ENCODE measurements around the gene ENG.

ENG gene

DNA sequence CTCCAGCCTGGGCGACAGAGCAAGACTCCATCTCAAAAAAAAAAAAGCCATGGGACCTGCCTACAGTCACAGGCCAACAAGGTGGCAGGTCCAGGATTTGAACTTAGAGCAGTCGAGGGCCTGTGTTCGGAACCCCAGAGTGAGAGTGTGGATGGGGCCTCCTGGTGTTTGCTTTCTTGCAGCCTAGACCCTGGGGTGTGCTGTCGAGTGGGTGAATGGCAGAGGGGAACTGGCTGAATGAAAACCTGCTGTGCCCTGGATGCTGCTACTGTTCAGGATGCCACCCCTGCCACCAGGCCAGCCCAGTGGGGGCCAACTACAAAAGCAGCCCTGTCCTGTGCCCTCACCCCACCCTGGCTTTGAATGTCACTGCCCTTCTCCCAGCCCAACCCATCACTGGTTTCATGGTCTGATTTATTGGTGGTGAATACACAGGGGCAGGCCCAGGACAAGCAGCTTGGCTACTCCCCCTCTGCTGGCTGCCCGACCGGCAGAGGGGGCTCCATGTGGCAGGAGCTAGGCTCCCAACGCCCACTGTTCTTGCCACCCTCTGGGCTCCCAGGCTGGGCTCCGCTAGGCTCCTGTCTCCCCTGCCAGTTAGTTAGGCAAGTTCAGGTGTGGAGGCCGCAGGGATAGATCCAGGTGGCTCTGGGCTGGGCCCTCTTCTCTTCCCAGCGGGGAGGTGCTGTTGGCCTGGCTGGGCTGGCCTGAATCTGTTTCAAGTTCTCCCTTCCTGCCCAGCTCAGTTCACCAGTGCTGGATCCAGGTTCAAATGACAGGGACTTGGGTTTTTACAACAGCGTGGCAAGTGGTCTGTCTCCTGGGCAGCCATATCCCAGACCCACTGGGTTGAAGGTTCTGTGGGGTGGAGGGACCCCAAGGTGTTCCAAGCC is 39.6 kb downstream of the ENG start:
- DNase-seq (ENCODE audit: low read depth in 2 of 2), result no peak

DNA sequence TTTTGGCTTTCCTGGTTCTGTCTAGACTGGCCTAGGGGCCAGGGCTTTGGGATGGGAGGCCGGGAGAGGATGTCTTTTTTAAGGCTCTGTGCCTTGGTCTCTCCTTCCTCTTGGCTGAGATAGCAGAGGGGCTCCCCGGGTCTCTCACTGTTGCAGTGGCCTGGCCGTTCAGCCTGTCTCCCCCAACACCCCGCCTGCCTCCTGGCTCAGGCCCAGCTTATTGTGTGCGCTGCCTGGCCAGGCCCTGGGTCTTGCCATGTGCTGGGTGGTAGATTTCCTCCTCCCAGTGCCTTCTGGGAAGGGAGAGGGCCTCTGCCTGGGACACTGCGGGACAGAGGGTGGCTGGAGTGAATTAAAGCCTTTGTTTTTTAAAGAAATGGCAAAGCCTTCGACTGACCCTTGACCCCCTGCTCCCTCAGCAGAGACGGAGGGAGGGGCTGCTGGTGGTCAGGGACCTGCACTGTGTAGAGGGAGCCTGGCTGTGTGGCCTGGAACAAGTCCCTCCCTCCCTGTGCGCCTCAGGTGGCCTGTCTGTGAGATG is 40.7 kb downstream of the ENG start:
- DNase-seq (ENCODE audit: low read depth in 2 of 2), result no peak

DNA sequence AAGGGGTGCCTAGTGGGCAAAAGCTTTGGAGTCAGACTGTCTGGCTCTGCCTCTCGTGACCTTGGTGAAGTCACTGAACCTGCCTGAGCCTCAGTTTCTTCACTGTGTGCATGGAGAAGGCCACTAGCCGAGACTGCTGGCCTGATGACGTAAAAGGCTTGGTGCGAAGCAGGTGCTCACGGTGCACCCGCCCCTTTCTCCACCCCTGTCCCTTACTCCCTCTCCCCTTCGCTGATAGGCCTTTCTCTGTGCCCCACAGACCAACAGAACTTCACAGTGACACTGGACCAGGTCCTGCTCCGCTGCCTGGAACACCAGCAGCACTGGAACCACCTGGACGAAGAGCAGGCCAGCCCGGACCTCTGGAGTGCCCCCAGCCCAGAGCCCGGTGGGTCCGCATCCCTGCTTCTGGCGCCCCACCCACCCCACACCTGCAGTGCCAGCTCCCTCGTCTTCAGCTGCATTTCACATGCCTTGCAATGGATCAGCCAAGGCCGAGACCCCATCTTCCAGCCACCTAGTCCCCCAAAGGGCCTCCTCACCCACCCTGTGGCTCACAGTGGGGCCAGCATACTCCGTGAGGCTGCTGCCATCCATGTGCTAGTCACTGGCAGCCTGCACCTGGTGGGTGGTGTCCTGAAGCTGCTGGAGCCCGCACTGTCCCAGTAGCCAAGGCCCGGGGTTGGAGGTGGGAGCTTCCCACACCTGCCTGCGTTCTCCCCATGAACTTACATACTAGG is 41.4 kb downstream of the ENG start:
- no peak for DNase-seq (ENCODE audit: low read depth in 2 of 2)

DNA sequence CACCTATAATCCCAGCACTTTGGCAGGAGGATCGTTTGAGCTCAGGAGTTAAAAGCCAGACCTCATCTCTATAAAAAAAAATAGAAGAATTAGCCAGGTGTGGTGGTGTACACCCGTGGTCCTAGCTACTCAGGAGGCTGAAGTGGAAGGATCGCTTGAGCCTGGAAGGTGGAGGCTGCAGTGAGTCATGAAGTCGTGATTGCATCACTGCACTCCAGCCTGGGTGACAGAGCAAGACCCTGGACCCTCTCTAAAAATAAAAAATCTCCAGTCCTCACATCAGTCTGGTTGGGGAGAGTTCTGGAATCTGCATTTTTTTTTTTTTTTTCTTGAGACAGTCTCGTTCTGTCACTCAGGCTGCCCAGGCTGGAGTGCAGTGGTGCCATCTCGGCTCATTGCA is 42.4 kb downstream of the ENG start:
- DNase-seq (ENCODE audit: low read depth in 2 of 2), result no peak

DNA sequence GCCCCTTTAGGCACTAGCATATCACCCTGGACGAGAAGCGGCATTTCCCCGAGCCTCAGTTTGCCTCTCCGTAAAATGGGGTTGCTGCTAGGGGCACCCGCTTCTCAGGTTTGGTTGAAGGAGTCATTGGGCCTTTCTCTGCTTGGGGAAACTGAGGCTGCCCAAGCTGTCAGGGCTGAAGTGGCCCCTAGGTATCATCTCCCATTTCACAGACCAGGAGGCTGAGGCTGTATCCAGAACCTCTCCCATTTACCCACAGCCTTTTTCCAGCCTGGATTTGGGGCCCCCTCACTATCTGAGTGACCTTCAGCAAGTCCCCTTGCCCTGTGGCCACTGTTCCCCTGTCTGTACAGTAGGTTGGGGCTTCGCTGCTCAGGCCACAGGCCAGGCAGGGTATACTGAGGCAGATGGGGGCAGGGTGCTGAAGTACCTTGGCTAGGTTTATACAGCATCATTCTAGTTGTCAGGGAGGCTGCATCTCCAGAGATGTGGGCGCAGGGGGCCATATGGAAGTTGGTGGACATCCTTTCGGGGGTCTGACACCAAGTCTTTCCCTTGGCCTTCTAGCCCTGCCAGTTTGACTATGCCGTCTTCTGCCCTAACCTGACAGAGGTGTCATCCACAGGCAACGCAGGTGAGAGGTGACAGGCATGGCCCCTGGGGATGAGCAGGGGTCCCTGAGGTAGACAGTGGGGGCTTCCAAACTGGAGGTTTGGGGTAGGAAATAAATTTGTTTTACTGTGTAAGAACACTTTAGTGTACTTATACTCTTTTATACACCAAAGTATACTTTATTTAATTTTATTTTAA is 43.9 kb downstream of the ENG start:
- no peak for DNase-seq (ENCODE audit: low read depth in 2 of 2)

DNA sequence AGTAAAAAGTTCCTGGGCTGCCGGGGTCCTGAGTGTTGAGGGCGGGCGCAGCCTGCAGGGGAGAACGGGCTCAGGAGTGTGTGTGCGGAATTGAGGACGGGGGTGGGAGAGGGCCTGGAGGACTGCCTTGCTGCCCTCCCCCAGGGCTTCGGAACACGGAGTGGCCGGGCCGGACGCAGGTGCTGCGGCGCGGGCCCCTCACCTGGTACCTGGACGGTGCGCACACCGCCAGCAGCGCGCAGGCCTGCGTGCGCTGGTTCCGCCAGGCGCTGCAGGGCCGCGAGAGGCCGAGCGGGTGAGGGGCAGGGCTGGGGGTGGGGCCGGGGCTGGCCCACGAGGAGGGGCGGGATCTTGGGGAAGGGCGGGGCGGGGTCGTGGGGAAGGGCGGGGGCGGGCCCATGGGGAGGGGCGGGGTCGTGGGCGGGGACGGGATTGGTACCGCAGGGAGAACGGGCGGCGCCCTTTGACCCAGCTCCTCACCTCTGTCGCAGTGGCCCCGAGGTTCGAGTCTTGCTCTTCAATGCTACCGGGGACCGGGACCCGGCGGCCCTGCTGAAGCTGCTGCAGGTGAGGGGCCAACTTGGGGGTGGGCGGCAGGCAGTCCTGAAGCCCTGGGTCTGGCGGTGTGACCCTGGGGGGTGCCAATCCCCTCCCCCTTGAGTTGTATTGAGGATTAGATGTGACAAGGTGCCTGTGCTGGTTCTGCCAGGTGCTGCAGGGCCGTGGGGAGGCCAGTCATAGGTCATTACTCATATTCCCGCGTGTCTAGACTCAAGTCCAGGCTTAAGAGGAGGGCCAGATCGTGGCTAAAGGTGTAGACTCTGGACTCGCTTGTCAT is 44.7 kb downstream of the ENG start:
- DNase-seq (ENCODE audit: low read depth in 2 of 2), result no peak

DNA sequence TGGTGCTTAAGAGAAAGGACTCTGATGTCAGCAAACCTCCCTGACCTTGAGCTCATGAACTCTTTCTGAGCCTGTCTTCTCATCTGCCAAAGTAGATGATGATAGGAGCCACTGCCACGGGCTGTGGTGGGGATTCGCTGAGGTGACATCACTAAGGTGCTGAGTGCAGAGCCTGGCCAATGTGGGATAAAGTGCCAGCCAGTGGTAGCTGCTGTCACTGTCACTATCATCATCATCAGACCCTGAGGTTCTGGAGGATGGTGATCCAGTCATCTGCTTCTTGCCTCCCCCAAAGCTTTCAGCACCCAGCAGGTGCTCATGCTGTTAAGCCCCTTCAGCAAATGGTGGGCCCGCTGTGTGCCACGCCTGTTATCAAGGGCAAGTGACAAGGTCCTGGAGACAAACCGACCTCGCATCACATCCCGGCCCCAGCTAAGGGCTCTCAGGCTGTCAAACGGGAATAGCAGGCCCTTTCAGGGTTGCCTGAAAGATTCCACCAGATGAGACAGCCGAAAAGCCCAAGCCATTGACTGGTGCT is 45.4 kb downstream of the ENG start:
- no peak for DNase-seq (ENCODE audit: low read depth in 2 of 2)

DNA sequence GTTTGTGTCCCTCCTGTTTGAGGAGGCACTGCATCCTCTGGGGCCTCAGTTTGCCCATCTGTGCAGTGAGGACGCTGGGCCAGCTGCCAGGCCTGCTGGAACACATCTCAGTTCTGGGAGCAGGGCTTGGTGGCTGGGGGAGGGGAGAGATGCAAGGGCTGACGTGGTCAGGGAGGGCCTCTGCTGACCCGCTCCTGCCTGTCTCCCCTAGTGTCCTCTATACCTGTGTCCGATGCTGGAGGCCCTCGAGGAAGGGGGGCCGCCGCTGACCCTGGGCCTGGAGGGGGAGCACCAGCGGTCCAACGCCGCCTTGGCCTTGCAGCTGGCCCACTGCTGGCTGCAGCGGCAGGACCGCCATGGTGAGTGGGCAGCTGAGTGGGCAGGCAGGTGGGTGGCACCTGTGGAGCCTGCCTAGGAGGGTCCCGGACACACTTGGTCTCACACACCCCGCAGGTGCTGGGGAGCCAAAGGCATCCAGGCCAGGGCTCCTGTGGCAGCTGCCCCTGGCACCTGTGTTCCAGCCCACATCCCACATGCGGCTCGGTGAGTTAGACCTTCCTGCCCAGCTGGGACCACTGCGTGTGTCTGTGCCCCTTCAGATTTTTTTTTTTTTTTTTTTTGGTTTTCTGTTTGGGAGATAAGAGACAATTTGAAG is 46.0 kb downstream of the ENG start:
- DNase-seq (ENCODE audit: low read depth in 2 of 2), result no peak

DNA sequence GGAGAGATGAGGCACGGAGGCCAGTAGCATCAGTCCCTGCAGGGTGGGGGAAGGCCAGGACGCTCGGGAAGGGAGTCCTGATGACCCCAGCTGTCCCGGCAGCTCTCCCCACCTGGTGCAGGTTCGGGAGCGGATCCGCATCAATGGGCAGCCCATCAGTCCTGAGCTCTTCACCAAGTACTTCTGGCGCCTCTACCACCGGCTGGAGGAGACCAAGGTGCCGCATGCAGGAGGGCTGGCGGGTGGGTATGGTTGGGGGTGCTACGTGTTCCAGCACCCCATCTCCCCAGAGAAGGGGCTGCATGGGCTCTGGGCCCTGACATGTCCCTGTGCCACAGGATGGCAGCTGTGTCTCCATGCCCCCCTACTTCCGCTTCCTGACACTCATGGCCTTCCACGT is 47.6 kb downstream of the ENG start:
- DNase-seq (ENCODE audit: low read depth in 2 of 2), result no peak

DNA sequence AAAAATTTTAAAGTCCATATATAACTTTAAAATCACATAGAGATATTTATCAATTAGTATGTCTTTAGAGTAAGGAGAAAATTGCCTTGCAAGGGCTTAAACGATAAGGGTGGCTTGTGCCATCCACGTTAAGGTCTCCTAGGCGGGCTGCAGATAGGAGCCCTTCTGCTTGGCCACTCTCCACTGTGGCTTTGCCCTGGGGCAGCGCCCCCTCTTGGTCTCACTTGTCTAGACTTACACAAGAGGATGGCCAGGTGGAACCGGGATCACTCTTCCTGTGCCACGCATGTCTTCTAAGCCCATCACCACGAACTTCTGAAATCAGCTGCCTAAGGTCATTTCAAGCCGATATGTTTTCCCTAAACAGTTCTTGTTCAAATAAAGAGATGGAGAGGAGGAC is 48.8 kb downstream of the ENG start:
- no peak for DNase-seq (ENCODE audit: low read depth in 2 of 2)

DNA sequence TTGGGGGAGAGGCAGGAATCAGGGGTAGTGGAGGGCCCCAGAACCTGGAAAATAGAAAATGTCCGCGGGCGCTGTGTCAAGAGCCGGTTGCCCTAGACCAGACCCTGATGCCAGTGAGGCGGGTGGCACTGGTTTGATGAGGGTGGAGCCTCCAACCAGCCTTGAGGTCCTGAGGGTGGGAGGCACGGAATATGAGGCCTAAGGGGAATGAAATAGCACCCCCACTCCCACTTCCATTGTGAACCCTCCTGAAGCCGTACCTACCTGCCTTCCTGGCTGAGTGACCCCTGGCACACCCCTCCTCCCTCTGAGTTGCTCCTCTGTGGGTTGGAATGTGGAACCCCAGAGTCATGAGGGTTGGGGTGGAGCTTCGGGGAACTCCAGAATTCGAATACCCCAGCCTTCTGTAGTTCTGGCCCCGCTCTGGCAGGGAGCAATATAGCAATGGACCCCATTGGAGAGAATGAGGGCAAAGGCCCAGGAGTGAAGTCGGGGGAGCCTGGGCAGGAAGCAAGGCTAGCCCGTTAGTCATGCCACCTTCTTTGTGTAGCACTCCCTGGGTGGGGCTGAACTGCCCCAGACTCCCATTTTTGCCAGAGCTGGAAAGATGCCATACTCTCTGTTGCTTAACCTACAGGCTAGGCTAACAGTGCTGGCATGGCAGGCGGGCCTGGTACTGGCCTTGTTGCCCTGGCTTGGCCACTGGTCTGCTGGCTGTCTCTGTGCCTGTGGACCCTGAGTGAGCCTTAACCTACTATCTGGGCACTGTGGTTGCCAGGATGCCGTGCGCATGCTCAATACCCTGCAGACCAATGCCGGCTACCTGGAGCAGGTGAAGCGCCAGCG is 50.7 kb downstream of the ENG start:
- no peak for DNase-seq (ENCODE audit: low read depth in 2 of 2)

DNA sequence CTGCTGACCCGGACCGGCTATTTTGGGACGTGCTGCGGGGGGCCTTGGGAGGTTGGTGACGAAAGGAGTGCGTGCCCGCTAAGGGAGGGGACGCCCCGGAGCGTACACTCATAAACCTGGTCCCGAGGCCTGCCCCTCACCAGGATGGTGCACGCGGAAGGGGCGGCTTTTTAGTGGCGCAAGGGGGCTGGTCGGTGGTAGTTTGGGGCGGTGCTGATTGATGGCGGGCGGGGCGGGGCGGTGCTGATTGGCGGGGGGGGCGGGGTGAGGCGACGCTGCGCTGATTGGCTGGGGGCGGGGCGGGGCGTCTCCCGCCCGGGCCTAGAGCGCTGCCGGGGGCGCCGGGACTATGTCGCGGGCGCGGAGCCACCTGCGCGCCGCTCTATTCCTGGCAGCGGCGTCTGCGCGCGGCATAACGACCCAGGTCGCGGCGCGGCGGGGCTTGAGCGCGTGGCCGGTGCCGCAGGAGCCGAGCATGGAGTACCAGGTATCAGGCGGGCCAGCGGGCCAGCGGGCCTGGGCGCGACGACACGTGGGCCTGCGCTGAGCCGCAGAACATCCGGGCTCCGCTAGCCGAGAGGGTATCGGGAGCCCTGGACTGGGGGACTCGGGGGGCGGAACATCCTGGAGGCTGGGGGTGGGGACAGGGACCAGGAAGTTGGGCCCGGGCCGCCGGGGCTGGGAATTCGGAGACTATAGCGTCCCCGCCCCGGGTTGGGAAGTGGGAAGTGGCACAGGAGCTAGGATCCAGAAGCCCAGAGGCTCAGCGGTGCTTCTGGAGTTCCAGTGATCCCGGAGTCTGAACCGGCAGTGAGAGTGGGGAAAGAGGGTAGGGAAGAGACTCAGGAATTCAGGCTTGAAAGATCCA is 51.6 kb downstream of the ENG start, which contains the start of gene FPGS:
Gene FPGS, plus strand, starts transcription at position 307 of the 868 bp plus-strand sequence. Its CDS starts 43 bp downstream, at position 350.
- peak; percentile 70 to 71 for DNase-seq (ENCODE audit: low read depth in 2 of 2)

DNA sequence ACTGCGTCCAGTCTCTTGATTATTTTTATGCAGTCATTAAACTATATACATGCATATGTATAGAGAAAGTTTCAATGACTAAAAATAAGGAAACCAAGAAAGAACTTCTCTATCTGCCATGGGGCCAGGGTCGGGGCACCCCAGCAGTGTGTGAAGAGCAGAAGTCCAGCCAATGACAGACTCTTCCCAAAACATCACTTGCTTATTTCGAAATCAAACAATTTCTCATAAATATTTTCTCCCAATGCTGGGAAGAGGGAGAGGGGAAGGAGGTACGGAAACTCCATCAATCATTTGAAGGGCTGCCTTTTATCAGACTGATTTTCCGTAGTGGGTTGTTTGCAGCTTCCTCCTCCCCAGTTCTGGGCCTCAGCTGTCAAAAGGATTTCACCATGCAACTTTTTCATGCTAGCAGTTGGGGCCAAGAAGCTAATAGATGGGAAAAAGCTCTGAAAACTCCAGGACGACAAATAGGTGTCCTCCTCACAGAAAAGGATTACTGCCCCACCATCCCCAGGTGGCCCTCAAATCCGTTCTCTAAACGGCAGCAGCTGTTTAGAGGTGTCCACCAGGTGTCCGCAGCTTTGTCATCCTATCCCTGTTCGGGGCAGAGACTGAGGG is 52.4 kb downstream of the ENG start:
- DNase-seq (ENCODE audit: low read depth in 2 of 2), result peak in 1 of 2 experiments; percentile 12

DNA sequence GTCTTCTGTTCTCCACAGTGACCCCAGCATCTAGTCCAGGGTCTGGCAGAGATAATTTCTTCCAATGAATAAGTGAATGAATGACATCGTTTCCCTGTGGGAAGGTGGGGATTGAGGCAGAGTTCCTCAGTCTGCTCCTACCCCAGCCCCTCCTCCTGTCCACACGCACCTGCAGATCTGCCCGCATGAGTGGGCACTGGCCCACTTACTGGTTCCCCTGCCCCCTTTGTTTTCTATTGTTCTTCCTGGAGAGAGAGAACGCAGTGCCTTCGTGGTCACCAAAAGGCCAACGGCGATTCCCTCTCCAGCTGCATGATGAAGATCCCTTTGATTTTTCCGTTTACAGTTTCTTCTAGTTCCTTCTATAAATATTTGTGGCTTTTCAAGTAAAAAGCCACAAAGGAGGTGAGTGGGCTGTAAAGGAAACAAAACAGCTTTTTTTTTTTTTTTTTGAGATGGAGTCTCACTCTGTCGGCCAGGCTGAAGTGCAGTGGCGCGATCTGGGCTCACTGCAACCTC is 57.5 kb downstream of the ENG start:
- DNase-seq (ENCODE audit: low read depth in 2 of 2), result no peak

DNA sequence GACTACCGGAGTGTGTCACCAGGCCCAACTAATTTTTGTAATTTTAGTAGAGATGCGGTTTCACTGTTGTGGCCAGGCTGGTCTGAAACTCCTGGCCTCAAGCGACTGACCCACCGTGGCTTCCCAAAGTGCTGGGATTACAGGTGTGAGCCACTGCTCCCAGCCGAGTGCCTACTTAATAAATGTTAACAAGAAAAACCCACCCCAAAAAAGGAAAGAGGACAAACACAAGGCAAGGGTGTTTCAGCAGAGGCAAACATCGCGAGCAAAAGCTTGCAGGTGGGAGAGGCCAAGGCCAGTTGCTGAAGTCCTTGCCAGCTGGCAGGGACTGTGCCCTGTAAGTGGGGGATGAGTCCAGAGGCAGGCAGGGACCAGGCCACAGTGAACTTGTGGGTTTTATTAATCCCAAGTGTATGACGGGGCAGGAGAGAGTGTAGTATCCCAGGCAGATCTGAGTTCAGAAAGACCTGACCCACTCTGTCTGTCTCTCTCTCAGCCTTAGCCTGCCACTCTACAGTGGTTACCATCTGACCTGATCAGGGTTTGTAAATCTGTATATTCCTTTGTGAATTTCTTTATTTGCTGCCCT is 58.1 kb downstream of the ENG start:
- no peak for DNase-seq (ENCODE audit: low read depth in 2 of 2)

DNA sequence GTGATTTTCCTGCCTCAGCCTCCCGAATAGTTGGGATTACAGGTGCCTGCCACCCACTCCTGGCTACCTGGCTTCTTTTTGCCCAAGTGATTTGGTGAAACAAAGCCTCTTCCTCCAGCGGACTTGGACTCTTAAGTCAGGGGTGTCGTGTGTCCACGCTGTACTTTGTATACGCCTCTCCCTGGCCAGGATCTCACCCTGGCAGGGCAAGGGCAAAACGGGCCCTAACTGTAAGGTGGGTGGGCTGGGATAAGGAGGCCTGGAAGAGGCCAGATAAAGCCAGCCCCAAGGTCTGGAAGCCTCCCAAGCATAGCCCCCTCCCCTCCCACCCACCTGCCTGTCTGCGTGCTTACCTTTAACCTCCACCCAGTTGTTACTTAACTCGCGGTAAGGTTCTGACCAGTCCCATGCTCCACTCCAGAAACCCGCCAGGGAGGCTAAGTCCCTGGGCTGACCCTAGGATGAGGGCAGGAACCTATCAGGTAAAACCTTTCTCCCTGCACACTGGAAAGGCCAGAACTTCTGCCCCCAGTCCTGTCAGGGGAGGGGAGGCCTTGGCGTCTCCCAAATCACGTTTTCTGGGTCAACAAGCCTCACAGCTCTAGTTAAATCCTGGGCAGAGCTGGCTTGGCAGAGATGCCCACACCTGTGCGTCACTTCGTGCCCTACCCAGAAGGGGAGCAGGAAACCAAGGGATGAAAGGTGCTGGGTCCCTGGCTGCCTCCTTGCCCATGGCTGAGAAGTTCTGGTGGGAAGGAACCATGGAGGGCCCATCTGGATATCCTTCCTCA is 60.3 kb downstream of the ENG start:
- no peak for DNase-seq (ENCODE audit: low read depth in 2 of 2)
